KOPT-K1 (cell line): ENCODE measurements around the gene TANC2.

Experiments
- H3K27ac ChIP-seq: fragments of 200-600 bp; sonication (generic); 2 replicates; pipeline ENCODE4 v1.5.1; 2016; ENCODE audit warnings: antibody characterized with exemption, mild to moderate bottlenecking, low read depth, low read length; ENCODE audit not compliant: poor library complexity, severe bottlenecking
- H3K36me3 ChIP-seq: fragments of 200-600 bp; sonication (generic); 2 replicates; pipeline ENCODE4 v1.5.1; 2017; ENCODE audit warnings: antibody characterized with exemption, mild to moderate bottlenecking, low read length, moderate library complexity; ENCODE audit not compliant: insufficient read depth
- H3K9me3 ChIP-seq: fragments of 200-600 bp; sonication (generic); 2 replicates; pipeline ENCODE4 v1.5.1; 2017; ENCODE audit warnings: antibody characterized with exemption, low read length, mild to moderate bottlenecking; ENCODE audit not compliant: insufficient read depth, poor library complexity, severe bottlenecking

TANC2 gene

DNA sequence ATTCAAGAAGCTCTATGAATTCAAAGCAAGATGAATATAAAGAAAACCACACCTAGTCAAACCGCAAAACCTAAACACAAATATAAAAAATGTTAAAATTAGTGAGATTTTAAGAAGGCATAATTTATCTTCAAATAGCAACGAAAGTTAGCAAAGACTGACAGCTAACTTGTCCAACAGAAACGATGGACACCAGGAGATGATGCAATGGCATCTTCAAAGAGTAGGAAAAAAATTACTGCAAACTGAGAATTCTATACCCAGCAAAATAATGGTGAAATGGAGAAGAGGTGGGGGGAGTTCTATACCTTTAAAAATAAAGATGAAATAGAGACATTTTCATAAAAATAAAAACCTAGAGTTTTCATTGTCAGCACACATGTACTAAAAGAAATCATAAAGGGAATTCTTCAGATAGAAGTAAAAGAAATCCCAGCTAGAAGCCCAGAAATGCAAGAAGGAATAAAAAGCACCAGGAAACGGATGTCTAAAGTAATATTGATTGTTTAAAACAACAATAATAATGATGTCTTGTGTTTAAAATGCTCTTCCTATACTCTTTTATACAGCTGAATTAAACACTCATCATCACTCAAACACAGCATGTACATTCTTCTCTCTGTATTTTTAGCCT lies 24.6 kb upstream of the TANC2 start:
- Histone ChIP-seq H3K27ac (no peak overlapping the region), H3K36me3 (no peaks in the 10 kb centered on the region), H3K9me3 (peaks cover 8% of the 10 kb centered on the region)

GRCh38 chr17:62948370-62948769 lies 17.7 kb upstream of the TANC2 start:
- Histone ChIP-seq H3K9me3 (no peaks in the 10 kb centered on the region), H3K27ac (no peak overlapping the region), H3K36me3 (no peaks in the 10 kb centered on the region)

DNA sequence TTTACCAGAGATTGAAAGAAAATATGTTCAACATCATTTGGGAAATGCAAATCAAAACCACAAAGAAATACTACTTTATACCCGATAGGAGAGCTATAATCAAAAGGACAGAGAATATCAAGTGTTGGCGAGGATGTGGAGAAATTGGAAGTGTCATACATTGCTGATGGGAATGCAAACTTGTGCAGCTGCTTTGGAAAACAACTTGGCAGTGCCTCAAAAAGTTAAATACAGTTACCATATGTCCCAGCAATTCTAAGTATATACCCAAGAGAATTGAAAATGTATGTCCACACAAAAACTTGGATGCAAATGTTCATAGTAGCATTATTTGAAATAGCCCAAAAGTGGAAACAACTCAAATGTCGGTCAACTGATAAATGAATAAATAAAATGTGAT lies 17.0 kb upstream of the TANC2 start:
- Histone ChIP-seq H3K36me3 (no peaks in the 10 kb centered on the region), H3K9me3 (no peaks in the 10 kb centered on the region), H3K27ac (no peak overlapping the region)

DNA sequence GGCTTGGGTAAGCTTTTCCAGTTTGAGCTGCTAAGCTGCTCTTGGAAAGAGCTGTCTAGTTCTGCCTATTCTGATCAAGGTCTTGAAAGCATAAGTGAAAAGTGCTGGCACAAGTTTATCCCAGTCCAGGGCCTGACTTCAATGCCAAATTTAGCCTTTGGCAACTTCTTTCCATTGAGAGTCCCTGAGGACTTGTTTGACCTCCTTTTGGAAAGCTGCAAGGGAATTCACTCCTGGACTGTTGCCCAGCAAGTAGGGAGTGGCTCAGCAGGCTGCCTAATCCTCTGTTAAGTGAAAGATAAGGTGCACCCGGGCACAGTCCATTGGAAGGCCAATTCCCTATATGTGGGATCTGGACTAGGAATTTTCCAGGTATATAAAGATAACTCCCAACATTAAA lies 16.0 kb upstream of the TANC2 start:
- Histone ChIP-seq H3K27ac (no peak overlapping the region), H3K9me3 (no peaks in the 10 kb centered on the region), H3K36me3 (no peaks in the 10 kb centered on the region)

GRCh38 chr17:62955841-62956352 lies 10.1 kb upstream of the TANC2 start:
- Histone ChIP-seq H3K36me3 (no peaks in the 10 kb centered on the region), H3K27ac (no peak overlapping the region), H3K9me3 (no peaks in the 10 kb centered on the region)

DNA sequence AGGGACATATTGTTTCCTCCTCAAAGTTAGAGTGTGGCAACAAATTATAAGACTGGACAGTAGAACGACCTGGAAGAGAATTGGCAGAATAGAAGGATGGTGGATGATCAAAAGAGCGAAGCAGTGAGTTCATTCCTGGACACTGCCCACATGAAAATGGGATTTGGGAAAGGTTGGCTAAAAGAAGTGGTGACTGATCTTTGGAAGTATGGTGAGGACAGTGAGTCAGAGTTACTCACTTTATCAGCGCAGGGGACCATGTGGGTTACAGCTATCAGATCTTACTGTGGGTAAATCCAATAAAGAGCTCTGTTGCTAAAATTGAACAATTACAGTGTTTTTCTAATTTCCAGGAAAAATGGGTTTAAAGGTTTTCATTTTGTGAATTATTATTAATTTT lies 2.7 kb upstream of the TANC2 start:
- no peaks in the 10 kb centered on the region for H3K9me3 ChIP-seq
- H3K27ac ChIP-seq, result no peak overlapping the region
- no peaks in the 10 kb centered on the region for H3K36me3 ChIP-seq

DNA sequence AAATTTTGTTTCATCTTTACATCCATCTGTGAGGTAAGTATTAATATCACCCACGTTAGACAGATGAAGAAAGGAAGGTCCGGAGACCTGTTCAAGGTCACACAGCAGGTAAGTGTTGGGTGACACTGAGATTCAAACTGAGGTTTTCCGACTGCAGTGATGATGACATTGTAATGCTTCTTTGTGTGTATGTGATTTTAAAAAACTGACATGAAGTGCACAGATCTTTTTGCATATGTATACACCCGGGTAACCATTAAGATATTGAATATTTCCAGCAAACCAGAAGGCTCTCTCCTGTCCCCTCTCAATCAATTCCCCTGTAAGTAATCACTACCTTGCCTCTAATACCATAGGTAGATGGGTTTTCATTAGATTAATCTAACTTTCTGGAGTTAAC lies 1.5 kb upstream of the TANC2 start:
- Histone ChIP-seq H3K36me3 (no peaks in the 10 kb centered on the region), H3K27ac (no peak overlapping the region)

DNA sequence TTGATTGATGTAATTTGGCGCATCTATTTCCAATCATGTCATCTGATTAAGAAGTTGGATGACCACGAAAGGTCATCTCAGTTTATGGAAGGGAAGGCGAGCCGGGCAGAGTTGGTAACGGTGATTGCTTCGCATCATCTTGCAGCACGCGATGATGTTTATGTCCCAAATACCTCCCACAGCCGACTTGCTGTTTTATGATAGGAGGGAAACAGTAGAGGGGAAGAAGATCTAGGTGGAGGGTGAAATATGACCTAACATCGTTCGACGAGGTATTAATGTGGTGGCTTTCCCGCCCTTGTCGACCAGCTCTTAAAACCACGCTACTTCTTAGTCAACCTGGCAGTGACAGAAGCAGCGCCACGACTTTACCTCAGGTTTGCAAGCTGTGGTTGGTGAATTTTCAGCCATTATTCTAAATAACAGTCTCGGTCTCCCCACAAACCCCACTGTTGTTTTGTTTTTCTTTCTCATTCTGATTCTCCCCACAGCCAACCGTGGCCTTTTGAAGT lies 805 bp upstream of the TANC2 start:
- peak overlapping the region; percentile 51 for H3K27ac ChIP-seq
- H3K9me3 ChIP-seq, result no peaks in the 10 kb centered on the region

More for the DNA sequence above, 1.5 kb upstream of the TANC2 start:
- no peaks in the 10 kb centered on the region for H3K9me3 ChIP-seq

DNA sequence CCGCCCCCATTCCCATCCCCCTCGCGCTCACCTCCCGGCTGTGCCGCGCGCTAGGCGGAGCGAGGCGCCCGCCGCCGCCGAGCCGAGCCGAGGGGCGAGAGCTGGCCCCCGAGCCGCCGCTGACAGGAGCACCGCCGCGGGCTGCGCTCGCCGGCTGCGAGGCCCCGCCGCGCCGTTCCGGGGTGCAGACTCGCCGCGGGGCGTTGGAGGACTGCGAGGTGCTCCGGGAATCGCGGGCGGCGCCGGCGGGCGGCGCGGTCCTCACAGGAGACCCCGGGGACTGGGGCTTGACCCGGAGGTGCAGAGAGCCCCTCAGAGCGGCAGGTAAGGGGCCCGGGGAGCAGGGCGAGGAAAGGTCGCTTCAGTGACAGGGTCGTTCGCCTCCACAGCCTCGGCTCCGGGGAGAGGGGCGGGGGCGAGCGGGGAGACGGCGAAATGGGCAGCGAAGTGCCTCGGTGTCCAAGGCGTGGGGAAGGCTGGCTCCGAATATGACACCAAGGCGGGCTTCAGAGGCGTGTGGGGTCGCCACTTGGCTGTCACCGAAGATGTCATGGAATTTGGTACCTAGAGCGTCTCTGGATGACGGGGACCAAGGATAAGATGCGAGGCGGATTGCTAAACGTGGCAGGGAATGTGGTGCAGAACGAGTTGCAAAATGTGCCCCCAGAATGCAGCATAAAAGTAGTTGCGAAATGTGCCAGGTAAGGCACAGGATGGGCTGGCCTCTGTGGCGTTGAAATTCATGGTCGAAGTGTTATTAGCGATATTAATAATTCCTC lies 580 bp downstream of the TANC2 start:
- Histone ChIP-seq H3K9me3 (no peaks in the 10 kb centered on the region), H3K27ac (peak overlapping the region; percentile 51), H3K36me3 (no peaks in the 10 kb centered on the region)

More for the DNA sequence above, 805 bp upstream of the TANC2 start:
- no peaks in the 10 kb centered on the region for H3K36me3 ChIP-seq

DNA sequence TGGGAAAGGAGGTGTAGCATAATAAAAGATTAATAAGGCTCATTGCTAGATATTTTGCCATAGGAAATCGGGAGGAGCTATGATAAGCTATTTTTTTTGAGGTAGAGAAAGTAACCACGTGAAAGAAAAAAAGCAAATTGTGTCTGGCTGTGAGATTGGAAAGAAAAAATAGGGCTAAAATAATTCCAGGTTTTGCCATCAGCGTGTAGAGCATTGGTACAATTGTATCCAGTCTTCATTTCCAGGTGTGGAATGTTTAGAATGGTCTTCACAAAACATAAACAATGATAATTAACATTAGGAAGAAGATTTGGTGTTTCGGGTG lies 1.1 kb downstream of the TANC2 start:
- Histone ChIP-seq H3K9me3 (no peaks in the 10 kb centered on the region), H3K36me3 (no peaks in the 10 kb centered on the region), H3K27ac (no peak overlapping the region)

DNA sequence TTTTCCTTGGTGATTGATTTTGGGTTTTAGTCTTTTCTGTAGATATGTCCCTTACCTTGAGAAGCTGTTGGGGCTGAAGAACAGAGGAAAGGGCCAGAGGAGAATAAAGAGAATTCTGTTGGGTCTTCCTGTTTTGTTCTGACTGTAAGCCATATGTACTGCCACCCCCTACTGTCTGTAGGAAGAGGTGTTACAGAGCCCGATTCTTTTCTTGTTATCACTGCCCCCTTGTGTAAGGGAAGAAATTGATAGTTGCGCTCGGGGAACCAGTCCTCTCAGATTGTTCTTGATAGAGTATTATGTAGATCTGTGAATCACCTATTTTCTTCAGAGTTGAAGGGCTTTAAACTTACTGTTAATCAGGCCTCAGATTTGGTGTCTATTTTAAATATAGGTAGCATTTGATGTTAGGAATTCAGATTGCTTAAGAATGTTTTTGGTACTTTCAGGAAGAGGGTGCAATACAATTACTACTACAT lies 2.4 kb downstream of the TANC2 start:
- Histone ChIP-seq H3K36me3 (no peaks in the 10 kb centered on the region), H3K27ac (no peak overlapping the region)

GRCh38 chr17:62970610-62971009 lies 4.6 kb downstream of the TANC2 start:
- Histone ChIP-seq H3K36me3 (no peaks in the 10 kb centered on the region), H3K27ac (no peak overlapping the region), H3K9me3 (no peaks in the 10 kb centered on the region)

More for the DNA sequence above, 2.4 kb downstream of the TANC2 start:
- H3K9me3 ChIP-seq, result no peaks in the 10 kb centered on the region

DNA sequence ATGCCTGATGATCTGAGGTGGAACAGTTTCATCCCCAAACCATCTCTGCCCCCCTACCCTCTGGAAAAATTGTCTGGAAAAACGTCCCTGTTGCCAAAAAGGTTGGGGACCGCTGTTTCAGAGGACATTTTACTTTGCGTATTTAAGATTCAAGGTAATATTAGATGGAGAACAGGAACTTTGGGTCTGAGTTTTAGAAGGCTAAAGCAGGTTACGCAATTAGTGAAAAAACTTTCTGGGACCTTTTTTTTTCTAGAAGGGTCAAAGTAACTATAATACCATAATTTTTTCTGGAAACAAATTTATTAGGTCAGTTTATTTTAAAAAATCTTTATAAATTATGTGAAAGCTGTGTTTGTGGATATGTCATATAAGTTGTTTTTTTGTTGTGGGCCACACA lies 5.8 kb downstream of the TANC2 start:
- Histone ChIP-seq H3K9me3 (no peaks in the 10 kb centered on the region), H3K36me3 (no peaks in the 10 kb centered on the region), H3K27ac (no peak overlapping the region)

GRCh38 chr17:62974788-62975187 lies 8.8 kb downstream of the TANC2 start:
- H3K9me3 ChIP-seq, result no peaks in the 10 kb centered on the region
- H3K36me3 ChIP-seq, result no peaks in the 10 kb centered on the region
- no peak overlapping the region for H3K27ac ChIP-seq

DNA sequence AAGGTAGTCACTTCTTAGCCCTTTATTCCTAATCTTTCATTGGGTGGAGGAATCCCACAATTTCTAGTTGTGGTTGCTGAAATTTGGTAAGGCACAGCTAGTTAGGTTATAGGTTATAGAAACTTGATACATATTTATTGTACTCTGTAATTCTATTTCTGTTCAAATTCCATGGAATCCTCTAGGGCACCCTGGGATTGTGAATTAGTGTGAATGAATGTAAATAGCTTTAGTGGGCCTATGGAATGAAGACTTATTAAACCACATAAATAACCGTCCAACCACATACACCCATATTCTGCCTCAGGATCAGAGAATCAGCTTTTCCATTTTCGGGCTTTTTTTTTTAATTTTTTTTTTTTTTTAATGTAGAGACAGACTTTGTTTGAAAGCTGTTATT lies 9.2 kb downstream of the TANC2 start:
- Histone ChIP-seq H3K27ac (no peak overlapping the region), H3K9me3 (no peaks in the 10 kb centered on the region)

More for the DNA sequence above, 9.2 kb downstream of the TANC2 start:
- H3K36me3 ChIP-seq, result no peaks in the 10 kb centered on the region
